GM12873 (cell line): ENCODE measurements around the gene LGALS16.

Experiments used
- TF ChIP-seq, protein P1 (sequence below): IDR thresholded peaks from 2 replicates; pipeline ENCODE4 v1.5.1; 2012; ENCODE audit warnings: low read depth, mild to moderate bottlenecking, moderate library complexity, low read length, control low read depth; ENCODE audit not compliant: insufficient read depth; ENCODE audit errors: missing control alignments

The LGALS16 gene

GRCh38 chr19:39705578-39706188 lies 50.0 kb downstream of the LGALS16 start:
- TF ChIP-seq, protein P1, sequence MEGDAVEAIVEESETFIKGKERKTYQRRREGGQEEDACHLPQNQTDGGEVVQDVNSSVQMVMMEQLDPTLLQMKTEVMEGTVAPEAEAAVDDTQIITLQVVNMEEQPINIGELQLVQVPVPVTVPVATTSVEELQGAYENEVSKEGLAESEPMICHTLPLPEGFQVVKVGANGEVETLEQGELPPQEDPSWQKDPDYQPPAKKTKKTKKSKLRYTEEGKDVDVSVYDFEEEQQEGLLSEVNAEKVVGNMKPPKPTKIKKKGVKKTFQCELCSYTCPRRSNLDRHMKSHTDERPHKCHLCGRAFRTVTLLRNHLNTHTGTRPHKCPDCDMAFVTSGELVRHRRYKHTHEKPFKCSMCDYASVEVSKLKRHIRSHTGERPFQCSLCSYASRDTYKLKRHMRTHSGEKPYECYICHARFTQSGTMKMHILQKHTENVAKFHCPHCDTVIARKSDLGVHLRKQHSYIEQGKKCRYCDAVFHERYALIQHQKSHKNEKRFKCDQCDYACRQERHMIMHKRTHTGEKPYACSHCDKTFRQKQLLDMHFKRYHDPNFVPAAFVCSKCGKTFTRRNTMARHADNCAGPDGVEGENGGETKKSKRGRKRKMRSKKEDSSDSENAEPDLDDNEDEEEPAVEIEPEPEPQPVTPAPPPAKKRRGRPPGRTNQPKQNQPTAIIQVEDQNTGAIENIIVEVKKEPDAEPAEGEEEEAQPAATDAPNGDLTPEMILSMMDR = no peak

DNA sequence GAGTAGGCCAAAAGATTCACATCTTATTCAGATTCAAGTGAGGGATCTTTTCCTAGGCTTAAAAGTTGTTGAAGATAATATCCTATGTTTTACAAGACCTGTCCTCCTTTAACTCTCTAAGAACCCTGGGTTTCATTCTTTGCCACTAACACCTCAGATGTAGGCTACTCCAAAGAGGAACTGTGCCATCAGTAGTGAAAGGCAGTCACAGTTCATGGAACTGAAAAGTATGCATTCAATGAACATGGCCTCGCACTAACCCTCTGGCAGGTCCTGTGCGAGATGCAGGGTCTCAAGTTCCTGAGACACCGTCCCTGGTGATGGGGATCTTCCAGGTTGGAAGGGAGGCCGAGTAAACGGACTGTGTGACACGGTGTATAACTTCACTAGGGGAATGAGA lies 52.9 kb downstream of the LGALS16 start:
- TF ChIP-seq, protein P1 = no peak

DNA sequence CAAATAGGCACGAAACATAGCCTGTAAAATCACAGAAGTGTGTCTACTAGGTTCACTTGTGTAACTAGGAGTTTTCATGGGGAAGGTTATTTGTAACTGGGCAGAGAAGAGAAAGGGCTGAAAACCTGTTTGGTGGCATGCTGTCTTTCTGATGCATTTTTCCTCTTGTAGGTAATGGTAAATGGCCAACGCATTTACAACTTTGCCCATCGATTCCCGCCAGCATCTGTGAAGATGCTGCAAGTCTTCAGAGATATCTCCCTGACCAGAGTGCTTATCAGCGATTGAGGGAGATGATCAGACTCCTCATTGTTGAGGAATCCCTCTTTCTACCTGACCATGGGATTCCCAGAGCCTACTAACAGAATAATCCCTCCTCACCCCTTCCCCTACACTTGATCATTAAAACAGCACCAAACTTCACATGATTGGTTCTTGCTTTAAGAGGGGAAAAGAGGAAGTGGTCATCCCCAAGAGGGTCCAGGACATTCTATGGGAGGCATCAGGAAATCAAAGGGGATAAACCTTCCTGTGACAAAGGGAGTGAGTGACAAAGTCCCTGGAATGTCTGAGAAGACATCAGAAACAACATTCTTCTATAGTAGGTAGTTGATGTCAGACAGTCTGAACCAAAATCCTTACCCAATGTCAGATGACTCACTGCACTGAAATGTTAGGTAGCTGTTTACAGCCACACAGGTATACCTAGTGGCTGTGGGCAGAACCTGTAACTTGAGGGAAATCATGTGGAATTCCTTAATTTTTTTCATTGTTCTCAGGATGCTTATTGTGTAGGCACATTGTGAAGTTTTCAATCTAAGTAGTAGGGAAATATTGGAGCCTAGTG lies 53.5 kb downstream of the LGALS16 start:
- TF ChIP-seq, protein P1 = no peak
